Left colon (tissue), 2 donors: ENCODE measurements around the gene RRM1. TPM values are rescaled to one million over a fixed set of nuclear protein-coding genes. Genes with fewer than 3 reads are reported as not detected.

Experiments
- ATAC-seq: fragments of 200-7000 bp; cut with Tn5 transposase; one replicate; pipeline ENCODE4 v1.9.1; 2020; ENCODE audit warnings: mild to moderate bottlenecking, moderate library complexity
- DNase-seq, 2 donors: peaks; one replicate each; pipeline ENCODE4 v3.0.0-alpha.2; 2020
- intact Hi-C, 2 donors: fragments of 100-400 bp; cut with DNase I in 1 of 2; cut with micrococcal nuclease in 1 of 2; formaldehyde crosslinking; loops; one replicate each; pipeline versions ENCODE4 v1.11.2 to v1.14.0; 2022; cut with DNase I, micrococcal nuclease
- total RNA-seq, 2 donors: library from RNA; stranded (reverse); fragmentation: NEBNext Ultra II Directional; extraction: Animal tissue kit (Norgen Biotek cat#: 25700); gene quantifications; one replicate each; pipeline ENCODE4 v1.2.1, GENCODE V29; 2021
- donor health status: DM: no; HTN: no; CAD: no.
- donor health status: DM: yes; HTN: yes; CAD: no.

RRM1 gene
- total RNA-seq, 2 donors from 2014 or later = 25.2 to 35.7 TPM

- DNase-seq (no peak), ATAC-seq (no peak)
- intact Hi-C loops = no loop called here
Measured at GRCh38 chr11:4178813-4179662, 84.4 kb downstream of the RRM1 start.

GRCh38 chr11:4180441-4181183, 86.0 kb downstream of the RRM1 start:
- no peak for ATAC-seq
- no peak for DNase-seq
- intact Hi-C loops = no loop called here

- DNase-seq (peak in 1 of 2 donors; percentile 74), ATAC-seq (peak; percentile 92)
- intact Hi-C loops = no loop called here
Measured at GRCh38 chr11:4181782-4182721, 87.5 kb downstream of the RRM1 start.

DNA sequence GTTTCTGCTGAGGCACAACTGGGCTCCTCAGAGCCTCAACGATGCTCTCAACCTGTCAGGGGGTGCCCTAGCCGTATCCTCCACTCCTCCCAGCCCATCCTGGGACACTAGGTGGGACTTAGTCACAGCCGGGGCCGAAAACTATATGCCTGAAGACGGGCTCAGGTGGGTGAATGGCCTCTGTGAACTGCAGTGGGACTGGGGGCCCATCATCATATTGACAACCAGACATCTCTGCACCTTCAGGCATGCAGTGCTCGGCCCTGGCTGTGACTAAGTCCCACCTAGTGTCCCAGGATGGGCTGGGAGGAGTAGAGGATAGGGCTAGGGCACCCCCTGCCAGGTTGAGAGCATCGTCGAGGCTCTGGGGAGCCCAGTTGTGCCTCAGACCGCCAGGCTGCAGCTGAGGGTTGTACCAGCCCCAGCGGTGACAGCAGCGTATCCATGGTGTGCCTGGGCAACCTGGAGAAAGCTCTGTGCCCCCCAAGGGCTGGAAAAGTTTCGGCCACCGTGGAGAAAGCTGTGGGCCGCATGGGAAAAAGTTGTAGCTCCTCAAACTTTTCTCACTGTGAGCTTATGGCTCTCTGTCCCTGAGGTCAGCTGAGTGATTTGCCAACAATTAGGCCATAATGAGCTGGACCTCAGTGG, 88.9 kb downstream of the RRM1 start:
- DNase-seq (no peak), ATAC-seq (no peak)
- intact Hi-C loops = no loop called here

DNA sequence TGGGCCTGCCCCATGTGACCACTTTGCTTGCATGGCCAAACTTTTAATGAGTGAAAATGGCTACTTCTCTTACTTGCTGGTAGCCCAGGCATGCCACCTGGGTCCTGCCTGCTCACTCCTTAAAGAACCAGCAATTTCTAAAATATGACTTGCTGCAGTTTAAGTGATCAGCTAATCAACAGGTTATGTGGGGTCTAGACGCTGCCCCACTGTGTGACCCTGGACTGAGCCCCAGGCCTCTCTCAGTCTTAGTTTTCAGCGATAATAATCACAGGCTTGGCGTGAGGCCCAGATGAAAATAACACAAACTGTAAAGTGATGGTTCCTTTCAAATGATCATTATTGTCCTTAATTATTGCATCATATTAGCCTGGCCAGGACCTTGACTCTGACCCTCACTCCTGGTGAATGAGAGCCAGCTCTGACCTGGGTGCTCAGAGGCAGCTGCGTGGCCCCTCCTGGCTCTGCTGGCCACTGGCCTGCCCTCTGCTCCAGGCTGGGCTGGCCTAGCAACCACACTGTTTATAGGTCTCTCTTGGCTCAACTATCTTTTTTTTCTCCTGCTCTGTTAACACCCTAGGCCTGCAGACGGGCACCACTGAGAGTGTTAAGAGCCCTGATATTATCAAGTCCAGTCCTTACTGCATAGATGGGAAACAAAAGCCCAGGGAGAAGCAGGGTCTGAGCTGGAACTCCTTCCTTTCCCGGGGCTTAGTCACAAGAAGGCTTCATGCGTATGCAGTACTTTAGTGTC, 89.7 kb downstream of the RRM1 start:
- DNase-seq (no peak), ATAC-seq (no peak)
- intact Hi-C loops = no loop called here

DNA sequence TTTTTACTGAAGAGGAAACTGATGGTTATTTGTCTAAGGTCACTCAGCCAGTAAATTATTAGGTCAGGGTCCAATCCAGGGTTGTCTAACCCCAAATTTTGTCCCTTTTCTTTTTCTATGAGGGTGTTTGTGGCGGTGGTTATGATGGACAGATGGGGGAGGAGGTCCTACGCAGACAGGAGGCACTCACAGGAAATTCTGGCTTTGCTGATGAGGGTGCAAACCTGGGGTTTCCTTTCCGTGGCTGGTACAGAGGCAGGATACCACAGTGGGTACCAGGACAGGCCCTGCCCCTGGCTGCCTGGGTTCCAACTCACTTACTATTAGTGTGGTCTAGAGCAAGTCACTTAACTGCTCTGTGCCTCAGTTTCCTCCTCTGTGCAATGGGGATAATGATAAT, 91.0 kb downstream of the RRM1 start:
- intact Hi-C loops = no loop called here
- DNase-seq (no peak), ATAC-seq (no peak)

DNA sequence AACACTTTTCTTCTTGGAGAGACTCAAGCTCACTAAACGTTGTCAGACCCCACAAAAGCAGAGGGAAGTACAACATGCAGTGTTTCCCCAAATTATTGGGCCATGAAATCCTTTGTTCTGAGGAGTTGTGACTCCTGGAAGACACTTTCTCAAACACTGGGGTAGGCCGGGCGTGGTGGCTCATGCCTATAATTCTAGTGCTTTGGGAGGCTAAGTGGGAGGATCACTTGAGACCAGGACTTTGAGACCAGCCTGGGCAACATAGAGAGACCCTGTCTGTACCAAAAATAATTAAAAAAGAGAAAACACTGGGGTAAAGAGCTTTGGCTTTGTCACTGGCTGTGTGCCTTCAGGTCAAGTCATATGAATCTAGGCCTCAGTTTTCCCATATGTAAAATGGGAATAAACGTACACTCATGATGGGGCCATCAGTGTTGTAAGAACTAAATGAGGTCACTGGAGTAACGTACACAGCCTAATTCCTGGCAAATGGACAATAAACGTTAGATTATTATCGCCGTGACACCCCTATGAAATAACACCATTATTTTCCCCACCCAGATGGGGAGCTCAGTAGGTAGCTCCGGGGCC, 92.0 kb downstream of the RRM1 start:
- no peak for DNase-seq
- no peak for ATAC-seq
- intact Hi-C loops = no loop called here

- intact Hi-C loops = no loop called here
- ATAC-seq (peak; percentile 96), DNase-seq (peak; percentile 85 to 88)
Measured at GRCh38 chr11:4187055-4187988, 92.7 kb downstream of the RRM1 start.

Other genes starting within 250 kb of the RRM1 start
- gene STIM1, start 239.1 kb upstream of the RRM1 start, total RNA-seq = 10 to 100 TPM; 64.7 to 65.4 TPM